ENCODE measurements around the gene OGFOD2.

DNA sequence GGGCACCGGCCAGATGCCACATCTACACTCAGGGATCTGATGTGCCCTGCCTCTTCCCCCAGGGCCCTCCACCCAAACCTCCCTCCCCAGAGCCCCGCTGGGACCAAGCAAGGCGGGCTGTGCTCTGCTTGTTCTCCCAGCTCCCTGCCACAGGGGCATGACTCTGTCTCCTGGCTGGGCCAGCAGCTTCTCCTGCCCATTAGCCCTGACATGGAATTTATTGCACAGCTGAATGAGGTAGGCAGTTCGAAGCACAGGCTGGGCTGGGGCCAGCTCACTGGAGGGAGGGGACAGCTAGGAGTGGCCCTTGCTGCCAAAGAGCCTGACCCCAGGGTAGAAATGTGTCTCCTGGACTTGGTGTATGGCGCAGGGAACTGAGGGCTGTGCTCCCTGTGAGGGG, 47.8 kb downstream of the OGFOD2 start:
- TF ChIP-seq TOX (CRISPR knock-in tag; IDR thresholded peaks at IDR 0.05; ENCODE audit: borderline replicate concordance), result no peak
- no peak for TF ChIP-seq ARNTL (CRISPR knock-in tag; IDR thresholded peaks at IDR 0.05; ENCODE audit: borderline replicate concordance, low read depth)
- TF ChIP-seq CSDC2 (CRISPR knock-in tag; IDR thresholded peaks at IDR 0.05), result no peak
- no peak for TF ChIP-seq ZNF8 (CRISPR knock-in tag; IDR thresholded peaks at IDR 0.05)
- no peak for TF ChIP-seq ISL1 (CRISPR knock-in tag; IDR thresholded peaks at IDR 0.05)
